ENCODE data around the gene C21orf58.

- TF ChIP-seq POLR2A (IDR thresholded peaks at IDR 0.05) (no peak), CTCF (IDR thresholded peaks at IDR 0.05) (no peak)
Observed at GRCh38 chr21:46346296-46347202, 22.9 kb upstream of the C21orf58 start.
